A549 (cell line): ENCODE measurements around the gene PAGR1.

Source experiments
- CEBPB ChIP-seq, 2 experiments: fragments of >200 bp in 1 of 2; sonication (Bioruptor Twin) in 1 of 2; formaldehyde crosslinking in 1 of 2; IDR thresholded peaks; 2 replicates each; pipeline ENCODE4 v1.6.1; 2012 to 2016
- CTCF ChIP-seq: fragments of >200 bp; sonication (Bioruptor Twin); formaldehyde crosslinking; IDR thresholded peaks from 3 replicates; pipeline ENCODE4 v1.5.1; 2016
- EP300 ChIP-seq, 2 experiments: fragments of >200 bp; sonication (Bioruptor Twin); formaldehyde crosslinking; IDR thresholded peaks; 2 replicates in 1 of 2; 3 replicates in 1 of 2; pipeline ENCODE4 v1.6.1; 2016 to 2017
- GATA3 ChIP-seq: IDR thresholded peaks from 2 replicates; pipeline ENCODE4 v1.6.1; 2012; ENCODE audit warnings: borderline replicate concordance
- JUN ChIP-seq, 2 experiments: fragments of >200 bp; sonication (Bioruptor Twin); formaldehyde crosslinking; IDR thresholded peaks; 2 replicates in 1 of 2; 3 replicates in 1 of 2; pipeline ENCODE4 v1.6.1; 2016 to 2017
- MYC ChIP-seq: IDR thresholded peaks from 2 replicates; pipeline ENCODE4 v1.6.1; 2012; ENCODE audit warnings: mild to moderate bottlenecking, inconsistent platforms, low read length, improper control_type of control experiment, borderline replicate concordance
- POLR2A ChIP-seq: IDR thresholded peaks from 2 replicates; pipeline ENCODE4 v1.6.1; 2012; ENCODE audit warnings: mild to moderate bottlenecking, low read length
- POLR2AphosphoS2 ChIP-seq: conservative IDR thresholded peaks from 2 replicates; pipeline ENCODE4 v1.6.1; 2012; ENCODE audit warnings: low read length, improper control_type of control experiment, inconsistent platforms
- SREBF2 ChIP-seq: fragments of 450-650 bp; IDR thresholded peaks from 2 replicates; pipeline ENCODE4 v1.6.1; 2014; ENCODE audit warnings: mild to moderate bottlenecking, moderate library complexity
- TP53 ChIP-seq: fragments of 250-450 bp; sonication (Bioruptor Pico); IDR thresholded peaks from 2 replicates; pipeline ENCODE4 v1.5.0; 2021; ENCODE audit warnings: mild to moderate bottlenecking, moderate library complexity

- TF ChIP-seq CTCF (peak; percentile 43), SREBF2 (no peak), TP53 (no peak), POLR2AphosphoS2 (no peak), EP300 (IDR thresholded peaks at IDR 0.05) (no peak), CEBPB (IDR thresholded peaks at IDR 0.05) (no peak), MYC (peak; percentile 82), JUN (IDR thresholded peaks at IDR 0.05) (peak; percentile 45 to 86; a peak in 3 of 5 replicates), POLR2A (peak; percentile 45), GATA3 (no peak)
Observed at GRCh38 chr16:29807426-29808218, 8.3 kb upstream of the PAGR1 start.
